Measurements from ENCODE around the gene SFTPB.

SFTPB gene

DNA sequence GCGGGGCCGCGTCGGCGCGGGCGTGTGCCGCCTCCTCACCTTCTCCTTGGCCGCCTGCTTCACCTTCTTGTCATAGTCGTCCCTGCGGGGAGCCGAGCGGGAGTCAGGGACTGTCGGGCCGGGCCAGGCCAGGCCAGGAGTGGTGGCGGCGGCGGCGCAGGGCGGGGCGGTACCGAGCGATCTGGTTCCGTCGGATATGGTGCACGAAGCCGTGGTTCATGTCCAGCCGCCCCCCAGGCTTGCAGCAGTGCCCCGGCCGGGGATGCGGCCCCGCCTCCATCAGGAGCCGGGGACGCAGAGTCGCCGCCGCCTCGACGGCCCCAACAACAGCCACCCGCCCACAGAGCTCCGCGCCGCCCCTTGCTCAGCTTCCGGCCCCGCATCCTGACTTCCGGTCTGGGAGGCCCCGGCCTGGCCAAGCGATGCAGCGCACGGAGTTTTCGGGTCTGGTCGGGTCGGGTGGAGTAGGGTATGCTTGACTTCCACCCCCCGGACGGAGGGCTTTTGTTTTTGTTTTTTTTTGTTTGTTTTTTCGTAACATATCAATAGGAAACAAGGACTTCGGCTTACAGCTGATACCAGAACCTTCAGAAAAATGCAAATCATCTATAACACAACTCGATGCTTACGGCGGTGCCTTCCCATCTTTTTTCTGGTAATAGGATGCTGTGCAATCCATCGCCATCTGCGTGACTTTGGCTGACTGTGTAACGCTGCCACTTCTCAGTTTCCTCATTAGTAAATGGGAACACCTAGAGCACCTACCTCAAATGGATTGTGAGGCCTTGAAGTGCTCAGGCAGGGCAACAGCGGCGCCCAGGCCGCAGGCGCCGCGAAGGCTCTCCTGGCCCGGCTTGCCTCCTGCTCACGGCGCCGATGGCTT is 56.1 kb downstream of the SFTPB start, which contains the start of gene C2orf68:
Gene C2orf68 (minus strand): TSS at position 362 of the 883 bp plus-strand sequence. CDS start 82 bp downstream, at position 280.
- H2AFZ ChIP-seq (ENCODE audit: low read depth, low read length), result peak within 1 kb of the TSS; percentile 53
- peaks cover 14% of the 10 kb centered on the region for H3K36me3 ChIP-seq (replicated peaks; ENCODE audit: low read depth, low read length)
- peak within 1 kb of the TSS; percentile 36 for H3K27ac ChIP-seq (ENCODE audit: low read length)

DNA sequence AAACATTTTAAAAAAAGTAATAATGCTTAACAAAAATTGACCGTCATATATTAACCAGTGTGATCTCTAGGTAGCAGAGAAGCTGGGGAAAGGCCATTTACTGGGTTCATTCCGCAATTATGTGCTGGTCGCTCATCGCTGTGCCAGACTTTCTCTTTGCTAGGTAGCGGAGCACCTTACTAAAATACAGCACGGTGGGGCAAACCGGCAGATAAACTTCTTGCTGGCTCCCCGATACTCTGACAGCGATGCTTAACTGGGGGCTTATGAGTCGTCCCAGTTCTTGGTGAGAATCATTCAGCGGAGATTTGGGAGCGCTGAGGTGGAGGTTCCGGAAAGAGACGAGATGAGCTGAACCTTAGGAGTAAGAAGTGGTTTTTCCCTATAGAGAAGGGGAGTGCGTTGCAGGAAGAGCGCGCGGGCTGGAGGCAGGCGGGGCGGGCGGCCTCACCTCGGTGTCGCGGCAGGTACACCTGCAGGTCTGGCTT is 56.7 kb downstream of the SFTPB start:
- TF ChIP-seq, protein P1, sequence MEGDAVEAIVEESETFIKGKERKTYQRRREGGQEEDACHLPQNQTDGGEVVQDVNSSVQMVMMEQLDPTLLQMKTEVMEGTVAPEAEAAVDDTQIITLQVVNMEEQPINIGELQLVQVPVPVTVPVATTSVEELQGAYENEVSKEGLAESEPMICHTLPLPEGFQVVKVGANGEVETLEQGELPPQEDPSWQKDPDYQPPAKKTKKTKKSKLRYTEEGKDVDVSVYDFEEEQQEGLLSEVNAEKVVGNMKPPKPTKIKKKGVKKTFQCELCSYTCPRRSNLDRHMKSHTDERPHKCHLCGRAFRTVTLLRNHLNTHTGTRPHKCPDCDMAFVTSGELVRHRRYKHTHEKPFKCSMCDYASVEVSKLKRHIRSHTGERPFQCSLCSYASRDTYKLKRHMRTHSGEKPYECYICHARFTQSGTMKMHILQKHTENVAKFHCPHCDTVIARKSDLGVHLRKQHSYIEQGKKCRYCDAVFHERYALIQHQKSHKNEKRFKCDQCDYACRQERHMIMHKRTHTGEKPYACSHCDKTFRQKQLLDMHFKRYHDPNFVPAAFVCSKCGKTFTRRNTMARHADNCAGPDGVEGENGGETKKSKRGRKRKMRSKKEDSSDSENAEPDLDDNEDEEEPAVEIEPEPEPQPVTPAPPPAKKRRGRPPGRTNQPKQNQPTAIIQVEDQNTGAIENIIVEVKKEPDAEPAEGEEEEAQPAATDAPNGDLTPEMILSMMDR (IDR thresholded peaks at IDR 0.05; ENCODE audit: low read depth, low read length), result no peak
- TF ChIP-seq EZH2phosphoT487 (IDR thresholded peaks at IDR 0.05; ENCODE audit: low read depth), result no peak
- Histone ChIP-seq H3K9ac (ENCODE audit: low read length) (peak overlapping the region; percentile 61), H3K4me1 (ENCODE audit: low read length) (peaks cover 5% of the 10 kb centered on the region), H2AFZ (ENCODE audit: low read depth, low read length) (no peak overlapping the region), H4K20me1 (ENCODE audit: insufficient read depth, low read length) (no peaks in the 10 kb centered on the region), H3K79me2 (ENCODE audit: low read length) (peaks cover 18% of the 10 kb centered on the region), H3K4me3 (ENCODE audit: low read length) (peak overlapping the region; percentile 77), H3K4me2 (ENCODE audit: low read length) (peak overlapping the region; percentile 63), H3K27ac (ENCODE audit: low read length) (no peak overlapping the region), H3K27me3 (ENCODE audit: low read depth, low read length) (no peaks in the 10 kb centered on the region), H3K9me3 (ENCODE audit: insufficient read depth, low read length) (no peaks in the 10 kb centered on the region), H3K36me3 (replicated peaks; ENCODE audit: low read depth, low read length) (peaks cover 14% of the 10 kb centered on the region)

More for the DNA sequence above, 56.1 kb downstream of the SFTPB start, which contains the start of gene C2orf68:
- no peaks in the 10 kb centered on the region for H3K27me3 ChIP-seq (ENCODE audit: low read depth, low read length)
- peak within 1 kb of the TSS; percentile 61 for H3K9ac ChIP-seq (ENCODE audit: low read length)
- peak within 1 kb of the TSS; percentile 77 for H3K4me3 ChIP-seq (ENCODE audit: low read length)
- 0 out of 2 replicates have a peak, but pooled peaks cover under 1% of the 10 kb centered on the region for H4K20me1 ChIP-seq (ENCODE audit: insufficient read depth, low read length)
- peaks cover 6% of the 10 kb centered on the region for H3K4me1 ChIP-seq (ENCODE audit: low read length)
- H3K9me3 ChIP-seq (ENCODE audit: insufficient read depth, low read length), result no peaks in the 10 kb centered on the region
- TF ChIP-seq, protein P1 (IDR thresholded peaks at IDR 0.05; ENCODE audit: low read depth, low read length), result no peak
- peak within 1 kb of the TSS; percentile 63 for H3K4me2 ChIP-seq (ENCODE audit: low read length)
- H3K79me2 ChIP-seq (ENCODE audit: low read length), result peaks cover 24% of the 10 kb centered on the region
